Retinal pigment epithelial cell (primary cell): ENCODE data around the gene SPARC.
A peak's percentile ranks its signal among the peaks of the same experiment; 100 is the strongest.
"Not testable (repeated sequence)": the region's sequence is repeated elsewhere in the genome, so short reads cannot be mapped to it uniquely, and the experiment has no call there.

Experiments
- DNase-seq: peaks from one replicate; pipeline ENCODE4 v3.0.0-alpha.2; 2010; ENCODE audit warnings: low read depth
- H3K4me3 ChIP-seq: 2 replicates; pipeline ENCODE4 v1.5.1; 2011; ENCODE audit warnings: mild to moderate bottlenecking, low read length, control low read depth, moderate library complexity
- TF ChIP-seq, protein P1 (sequence below): conservative IDR thresholded peaks from 2 replicates; pipeline ENCODE4 v1.5.1; 2011; ENCODE audit warnings: low read depth, low read length, control low read depth, inconsistent platforms

Gene SPARC

DNA sequence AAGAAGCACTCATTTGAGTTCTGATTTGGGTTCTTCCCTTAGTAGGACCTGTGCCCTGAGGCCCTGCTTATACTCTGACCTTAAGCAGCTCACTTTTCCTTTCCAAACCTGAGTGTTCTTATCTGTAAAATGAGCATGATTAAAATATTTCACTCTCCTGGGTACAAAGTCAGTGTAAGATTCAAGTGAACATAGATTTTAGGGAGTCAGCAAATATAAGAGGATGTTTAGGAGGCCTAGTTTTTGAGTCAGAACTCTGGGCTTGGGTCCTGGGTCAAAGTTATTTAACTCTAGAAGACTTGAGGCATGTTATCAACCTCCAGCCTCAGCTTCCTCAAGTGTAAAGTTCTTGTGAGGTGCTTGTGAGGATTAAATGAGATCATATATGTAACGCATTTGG lies 8.7 kb upstream of the SPARC start:
- DNase-seq = no peak
- TF ChIP-seq, protein P1, sequence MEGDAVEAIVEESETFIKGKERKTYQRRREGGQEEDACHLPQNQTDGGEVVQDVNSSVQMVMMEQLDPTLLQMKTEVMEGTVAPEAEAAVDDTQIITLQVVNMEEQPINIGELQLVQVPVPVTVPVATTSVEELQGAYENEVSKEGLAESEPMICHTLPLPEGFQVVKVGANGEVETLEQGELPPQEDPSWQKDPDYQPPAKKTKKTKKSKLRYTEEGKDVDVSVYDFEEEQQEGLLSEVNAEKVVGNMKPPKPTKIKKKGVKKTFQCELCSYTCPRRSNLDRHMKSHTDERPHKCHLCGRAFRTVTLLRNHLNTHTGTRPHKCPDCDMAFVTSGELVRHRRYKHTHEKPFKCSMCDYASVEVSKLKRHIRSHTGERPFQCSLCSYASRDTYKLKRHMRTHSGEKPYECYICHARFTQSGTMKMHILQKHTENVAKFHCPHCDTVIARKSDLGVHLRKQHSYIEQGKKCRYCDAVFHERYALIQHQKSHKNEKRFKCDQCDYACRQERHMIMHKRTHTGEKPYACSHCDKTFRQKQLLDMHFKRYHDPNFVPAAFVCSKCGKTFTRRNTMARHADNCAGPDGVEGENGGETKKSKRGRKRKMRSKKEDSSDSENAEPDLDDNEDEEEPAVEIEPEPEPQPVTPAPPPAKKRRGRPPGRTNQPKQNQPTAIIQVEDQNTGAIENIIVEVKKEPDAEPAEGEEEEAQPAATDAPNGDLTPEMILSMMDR = no peak

DNA sequence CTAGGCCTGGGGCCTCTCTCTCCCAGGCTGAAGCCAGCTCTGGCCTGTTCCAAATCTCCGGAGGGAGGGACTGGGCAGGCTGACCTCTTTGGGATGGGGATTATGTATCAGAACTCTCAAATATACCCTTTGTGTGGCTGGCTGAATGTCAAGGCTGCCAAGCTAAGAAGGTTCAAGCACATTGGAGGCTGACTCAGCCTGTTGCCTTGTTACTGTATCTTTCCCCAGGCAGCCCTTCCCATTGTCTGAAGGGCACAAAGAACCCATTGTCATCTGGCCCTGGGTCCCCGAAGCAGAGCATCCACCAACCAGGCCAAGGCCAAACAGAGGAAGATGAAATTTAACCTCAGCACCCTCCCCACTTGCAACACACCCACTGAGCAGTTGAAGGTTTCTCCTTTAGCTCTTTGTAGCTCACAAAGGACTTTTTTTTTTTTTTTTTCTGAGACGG lies 7.3 kb upstream of the SPARC start:
- DNase-seq = peak; percentile 87
- TF ChIP-seq, protein P1 = no peak
- no peak overlapping the region for H3K4me3 ChIP-seq

More for the DNA sequence above, 8.7 kb upstream of the SPARC start:
- no peak overlapping the region for H3K4me3 ChIP-seq

DNA sequence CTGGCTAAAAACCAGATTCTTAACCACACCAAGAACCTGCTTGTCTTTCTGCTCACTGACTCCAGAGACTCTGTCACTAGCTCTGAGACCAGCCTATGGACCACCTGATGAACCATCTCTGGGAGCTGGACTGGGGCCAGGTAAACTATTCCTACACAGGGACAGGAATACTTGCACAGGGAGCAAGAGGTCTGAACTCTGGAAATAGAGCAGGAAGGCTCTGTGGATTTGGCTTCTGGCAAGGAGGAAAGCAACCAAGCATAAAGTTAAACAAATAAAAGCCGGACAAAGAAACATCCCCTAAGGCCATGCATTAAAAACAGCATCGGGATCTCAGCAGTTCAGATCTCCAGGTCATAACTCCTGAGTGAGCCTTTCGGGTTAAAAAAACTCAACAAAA lies 5.6 kb upstream of the SPARC start:
- H3K4me3 ChIP-seq = no peak overlapping the region
- TF ChIP-seq, protein P1 = no peak
- DNase-seq = no peak

DNA sequence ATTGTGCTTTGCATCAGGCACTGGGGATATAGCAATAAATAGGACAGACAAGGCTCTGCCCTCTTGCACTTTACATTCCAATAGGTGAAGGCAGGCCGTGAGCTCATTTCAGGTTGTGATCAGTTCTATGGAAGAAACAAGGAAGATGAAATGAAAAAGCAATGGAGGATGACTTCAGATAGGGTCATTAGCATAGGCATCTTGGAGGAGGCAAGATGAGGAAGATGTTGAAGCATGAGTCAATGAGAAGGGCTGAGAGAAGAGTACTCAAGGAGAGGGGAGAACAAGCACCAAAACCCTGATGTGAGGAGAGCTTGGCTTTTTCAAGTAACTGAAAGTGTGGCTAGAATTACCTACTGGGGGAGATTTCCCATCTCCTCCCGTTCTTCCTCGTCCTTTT lies 5.0 kb upstream of the SPARC start:
- TF ChIP-seq, protein P1 = no peak
- no peak overlapping the region for H3K4me3 ChIP-seq
- DNase-seq = no peak

DNA sequence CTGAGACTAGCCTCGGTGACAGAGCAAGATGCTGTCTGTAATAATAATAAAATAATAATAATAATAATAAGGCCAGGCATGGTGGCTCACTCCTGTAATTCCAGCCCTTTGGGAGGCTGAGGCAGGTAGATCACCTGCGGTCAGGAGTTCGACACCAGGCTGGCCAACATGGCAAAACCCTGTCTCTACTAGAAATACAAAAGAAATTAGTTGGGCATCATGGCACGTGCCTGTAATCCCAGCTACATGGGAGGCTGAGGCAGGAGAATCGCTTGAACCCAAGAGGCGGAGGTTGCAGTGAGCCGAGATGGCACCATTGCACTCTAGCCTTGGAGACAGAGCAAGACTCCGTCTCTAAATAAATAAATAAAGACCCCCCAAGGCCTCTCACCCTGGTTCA lies 2.9 kb upstream of the SPARC start:
- not testable (repeated sequence) for H3K4me3 ChIP-seq, DNase-seq

DNA sequence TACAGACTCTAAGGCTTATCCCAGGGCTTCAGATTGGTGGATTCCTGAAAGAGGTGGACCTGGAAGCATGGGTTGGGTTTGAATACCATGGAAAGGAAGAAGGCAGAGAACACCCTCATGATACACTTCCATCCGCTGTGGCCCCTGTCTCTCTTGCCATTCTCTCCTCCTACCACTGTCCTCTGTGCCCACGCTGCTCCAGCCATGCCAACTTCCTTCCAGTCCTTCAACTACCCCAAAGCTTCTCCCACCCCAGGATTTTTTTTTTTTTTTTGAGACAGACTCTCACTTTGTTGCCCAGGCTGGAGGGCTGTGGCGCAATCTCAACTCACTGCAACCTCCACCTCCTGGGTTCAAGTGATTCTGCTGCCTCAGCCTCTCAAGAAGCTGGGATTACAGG lies 1.7 kb upstream of the SPARC start:
- TF ChIP-seq, protein P1 = no peak
- no peak for DNase-seq
- no peak overlapping the region for H3K4me3 ChIP-seq

DNA sequence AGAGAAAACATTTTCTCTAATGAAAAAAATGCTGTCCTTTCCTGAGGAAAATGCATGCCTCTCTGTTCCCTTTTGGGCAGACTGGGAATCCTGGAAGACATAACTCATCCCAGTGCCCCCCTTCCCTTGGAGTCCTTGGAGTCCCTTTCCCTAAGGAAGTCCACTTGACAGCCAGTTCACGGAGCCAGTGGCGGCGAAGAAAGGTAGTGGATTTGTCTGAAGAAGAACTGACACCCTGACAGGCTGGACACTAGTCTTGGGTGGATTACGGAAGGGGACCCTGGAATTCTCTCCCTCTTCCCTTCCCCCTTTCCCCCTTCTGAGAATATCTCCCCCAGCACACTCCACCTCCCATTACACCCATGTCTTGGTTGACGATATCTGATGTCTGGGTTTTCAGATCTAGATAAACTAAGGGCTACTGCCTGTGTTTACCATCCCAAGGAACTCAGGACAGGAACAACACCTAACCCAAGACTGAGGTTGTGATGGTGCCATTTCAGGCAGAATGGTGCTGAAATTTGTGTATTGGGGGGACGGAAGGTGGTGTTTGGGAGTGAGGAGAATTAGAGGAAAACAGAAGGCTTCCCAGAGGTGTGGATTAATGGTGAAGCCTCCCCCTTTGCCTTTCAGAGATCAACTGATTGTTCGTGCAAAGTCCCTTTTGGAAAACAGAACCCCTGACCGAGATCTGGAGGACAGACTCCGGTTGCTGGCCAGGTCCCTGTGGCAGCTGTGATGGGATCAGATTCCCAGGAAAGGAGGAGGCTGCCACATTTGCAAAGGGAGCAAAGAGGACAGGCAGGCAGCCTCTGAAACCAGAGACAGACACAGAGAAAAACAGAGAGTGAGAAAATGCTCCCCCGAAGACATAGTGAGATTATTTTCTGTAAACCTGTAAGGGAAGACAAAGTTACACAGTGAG lies 704 bp downstream of the SPARC start:
- TF ChIP-seq, protein P1 = no peak
- no peak for DNase-seq
- H3K4me3 ChIP-seq = peak overlapping the region; percentile 82
